ENCODE data around the gene FIGN.

Gene FIGN

DNA sequence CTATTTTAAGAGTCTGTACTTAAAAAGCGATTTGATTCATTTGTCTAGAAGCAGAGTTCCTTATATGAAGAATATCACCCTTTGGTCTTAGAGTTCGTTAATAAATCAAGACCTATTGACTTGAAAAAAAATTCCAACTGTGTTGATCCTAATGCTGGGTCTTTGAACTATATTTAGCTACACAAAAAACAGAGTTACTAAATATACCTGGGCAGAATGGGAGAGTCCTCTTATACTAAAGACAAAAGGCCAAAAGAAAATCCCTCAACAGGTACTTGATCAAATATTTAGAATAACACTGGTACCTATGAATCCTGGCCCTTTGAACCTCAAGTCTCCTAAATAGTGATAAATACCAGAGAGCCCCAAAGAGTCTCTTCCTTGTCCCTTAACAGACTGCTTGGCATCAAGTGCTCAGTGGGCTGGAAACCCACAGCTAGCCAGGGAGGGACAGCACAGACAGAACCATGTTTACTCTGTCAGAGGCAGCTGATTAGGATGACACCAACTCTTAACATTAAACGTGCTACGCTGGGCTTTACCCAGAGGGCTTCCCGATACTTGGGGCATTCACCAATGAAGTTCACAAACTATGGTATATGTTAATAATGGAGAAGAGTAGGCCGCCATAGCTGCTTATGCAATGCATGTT, 95.1 kb downstream of the FIGN start:
- Histone ChIP-seq H3K4me3 (ENCODE audit: low read depth, low read length) (no peak overlapping the region), H3K36me3 (no peaks in the 10 kb centered on the region), H3K27me3 (no peaks in the 10 kb centered on the region), H3K9me3 (no peaks in the 10 kb centered on the region), H3K4me1 (no peaks in the 10 kb centered on the region)
- DNase-seq: no peak
- TF ChIP-seq, protein P1, sequence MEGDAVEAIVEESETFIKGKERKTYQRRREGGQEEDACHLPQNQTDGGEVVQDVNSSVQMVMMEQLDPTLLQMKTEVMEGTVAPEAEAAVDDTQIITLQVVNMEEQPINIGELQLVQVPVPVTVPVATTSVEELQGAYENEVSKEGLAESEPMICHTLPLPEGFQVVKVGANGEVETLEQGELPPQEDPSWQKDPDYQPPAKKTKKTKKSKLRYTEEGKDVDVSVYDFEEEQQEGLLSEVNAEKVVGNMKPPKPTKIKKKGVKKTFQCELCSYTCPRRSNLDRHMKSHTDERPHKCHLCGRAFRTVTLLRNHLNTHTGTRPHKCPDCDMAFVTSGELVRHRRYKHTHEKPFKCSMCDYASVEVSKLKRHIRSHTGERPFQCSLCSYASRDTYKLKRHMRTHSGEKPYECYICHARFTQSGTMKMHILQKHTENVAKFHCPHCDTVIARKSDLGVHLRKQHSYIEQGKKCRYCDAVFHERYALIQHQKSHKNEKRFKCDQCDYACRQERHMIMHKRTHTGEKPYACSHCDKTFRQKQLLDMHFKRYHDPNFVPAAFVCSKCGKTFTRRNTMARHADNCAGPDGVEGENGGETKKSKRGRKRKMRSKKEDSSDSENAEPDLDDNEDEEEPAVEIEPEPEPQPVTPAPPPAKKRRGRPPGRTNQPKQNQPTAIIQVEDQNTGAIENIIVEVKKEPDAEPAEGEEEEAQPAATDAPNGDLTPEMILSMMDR (IDR thresholded peaks at IDR 0.05; ENCODE audit: low read depth, low read length): no peak

DNA sequence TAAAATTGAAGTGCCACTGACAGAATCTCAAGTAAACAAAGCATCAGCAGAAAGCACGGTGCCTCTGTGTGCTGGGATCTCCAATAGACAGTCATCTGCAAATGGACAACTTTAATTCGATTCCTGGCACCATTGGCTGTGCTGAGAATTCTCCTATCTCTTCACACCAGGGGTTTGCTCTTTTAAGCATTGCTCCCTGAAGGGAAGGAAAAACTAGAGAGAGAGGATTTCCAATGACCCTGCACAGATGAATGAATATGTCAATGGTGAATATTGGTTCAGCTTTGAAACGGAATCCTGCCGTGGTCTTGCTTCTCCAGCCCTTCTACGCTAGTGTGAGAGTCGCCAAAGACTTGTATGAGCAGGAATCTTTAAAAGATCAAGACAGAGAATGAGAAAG, 97.9 kb downstream of the FIGN start:
- Histone ChIP-seq H3K36me3 (no peaks in the 10 kb centered on the region), H3K9me3 (no peaks in the 10 kb centered on the region)

DNA sequence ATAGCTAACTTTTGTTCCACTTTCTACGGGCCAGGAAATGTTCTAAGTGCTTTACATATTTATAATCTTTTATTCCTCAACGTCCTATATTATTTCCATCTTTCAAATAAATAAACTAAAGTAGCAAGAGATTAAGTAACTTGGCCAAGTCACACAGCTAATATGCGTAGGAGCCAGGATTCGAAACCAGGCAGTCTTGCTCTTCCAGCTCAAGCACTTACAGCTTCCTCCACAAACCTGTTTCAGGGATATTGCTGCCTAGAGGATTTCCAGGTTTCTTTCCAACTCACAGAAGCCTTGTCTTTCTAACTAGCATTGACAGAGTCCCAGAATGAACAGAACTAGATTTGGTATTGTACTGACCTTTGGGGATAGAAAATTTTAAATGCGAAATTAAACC, 102.5 kb downstream of the FIGN start:
- Histone ChIP-seq H3K27me3 (no peaks in the 10 kb centered on the region), H3K9me3 (no peaks in the 10 kb centered on the region), H3K4me1 (no peaks in the 10 kb centered on the region), H3K4me3 (ENCODE audit: low read depth, low read length) (no peak overlapping the region), H3K36me3 (no peaks in the 10 kb centered on the region)
- DNase-seq: no peak
- TF ChIP-seq, protein P1 (IDR thresholded peaks at IDR 0.05; ENCODE audit: low read depth, low read length): no peak

More for the DNA sequence above, 97.9 kb downstream of the FIGN start:
- no peak for DNase-seq
- TF ChIP-seq, protein P1 (IDR thresholded peaks at IDR 0.05; ENCODE audit: low read depth, low read length): no peak
- no peaks in the 10 kb centered on the region for H3K27me3 ChIP-seq
- H3K4me3 ChIP-seq (ENCODE audit: low read depth, low read length): no peak overlapping the region
- H3K4me1 ChIP-seq: no peaks in the 10 kb centered on the region

DNA sequence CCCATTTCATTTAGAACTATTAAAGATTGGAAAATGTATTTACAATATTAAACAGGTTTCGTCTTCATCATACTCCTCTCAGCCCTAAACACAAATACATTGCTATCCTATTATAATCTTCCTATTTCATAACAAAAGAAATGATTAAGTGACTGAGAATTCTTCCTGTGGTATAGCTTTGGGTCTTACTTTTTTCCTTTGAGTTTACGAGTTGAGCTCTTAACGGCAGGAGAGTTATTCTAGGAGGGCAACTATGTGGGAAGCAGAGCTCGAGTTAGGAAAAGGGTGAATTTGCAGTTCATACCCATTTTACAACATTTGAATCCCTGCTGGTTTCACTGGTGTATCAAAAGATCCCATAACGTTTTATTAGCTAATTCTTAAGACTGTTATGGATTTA, 105.0 kb downstream of the FIGN start:
- no peak overlapping the region for H3K4me3 ChIP-seq (ENCODE audit: low read depth, low read length)
- TF ChIP-seq, protein P1 (IDR thresholded peaks at IDR 0.05; ENCODE audit: low read depth, low read length): no peak
- no peaks in the 10 kb centered on the region for H3K36me3 ChIP-seq
- H3K27me3 ChIP-seq: no peaks in the 10 kb centered on the region
- H3K9me3 ChIP-seq: no peaks in the 10 kb centered on the region
- no peaks in the 10 kb centered on the region for H3K4me1 ChIP-seq
- DNase-seq: no peak

DNA sequence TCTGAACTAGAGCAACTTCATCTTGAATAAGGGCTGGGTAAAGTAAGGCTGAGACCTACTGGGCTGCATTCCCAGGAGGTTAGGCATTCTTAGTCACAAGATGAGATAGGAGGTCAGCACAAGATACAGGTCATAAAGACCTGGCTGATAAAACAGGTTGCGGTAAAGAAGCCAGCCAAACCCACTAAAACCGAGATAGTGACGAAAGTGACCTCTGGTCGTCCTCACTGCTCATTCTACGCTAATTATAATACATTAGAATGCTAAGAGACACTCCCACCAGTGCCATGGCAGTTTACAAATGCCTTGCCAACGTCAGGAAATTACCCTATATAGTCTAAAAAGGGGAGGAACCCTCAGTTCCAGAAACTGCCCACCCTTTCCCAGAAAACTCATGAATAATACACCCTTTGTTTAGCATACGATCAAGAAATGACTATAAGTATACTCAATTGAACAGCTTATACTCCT, 109.1 kb downstream of the FIGN start:
- DNase-seq: no peak
- Histone ChIP-seq H3K36me3 (no peaks in the 10 kb centered on the region), H3K27me3 (no peaks in the 10 kb centered on the region), H3K4me1 (no peaks in the 10 kb centered on the region), H3K4me3 (ENCODE audit: low read depth, low read length) (no peak overlapping the region), H3K9me3 (no peaks in the 10 kb centered on the region)
- TF ChIP-seq, protein P1 (IDR thresholded peaks at IDR 0.05; ENCODE audit: low read depth, low read length): no peak

DNA sequence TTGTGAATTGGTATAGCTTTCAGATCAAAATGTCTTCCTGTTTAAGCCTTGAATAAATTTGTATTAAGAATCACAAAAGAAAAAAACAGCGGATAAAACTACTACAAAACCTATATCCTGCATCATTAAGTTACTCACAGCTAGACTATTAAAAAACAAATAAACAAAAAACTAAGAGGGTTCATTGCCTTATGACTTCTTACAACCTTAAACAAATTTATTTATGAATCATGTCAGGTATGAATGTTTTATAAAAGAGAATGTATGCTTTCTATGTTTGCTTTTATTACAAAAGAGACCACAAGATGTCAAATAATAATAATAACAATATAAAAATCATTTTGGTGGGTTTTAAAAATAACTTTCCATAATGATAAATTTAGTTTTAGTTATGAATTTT, 109.6 kb downstream of the FIGN start:
- no peaks in the 10 kb centered on the region for H3K4me1 ChIP-seq
- H3K4me3 ChIP-seq (ENCODE audit: low read depth, low read length): no peak overlapping the region
- no peaks in the 10 kb centered on the region for H3K9me3 ChIP-seq
- DNase-seq: no peak
- no peaks in the 10 kb centered on the region for H3K36me3 ChIP-seq
- TF ChIP-seq, protein P1 (IDR thresholded peaks at IDR 0.05; ENCODE audit: low read depth, low read length): no peak
- no peaks in the 10 kb centered on the region for H3K27me3 ChIP-seq
